Mesenteric fat pad (tissue), 1 donor: ENCODE data around the gene OSGEPL1. TPM values are rescaled to one million over a fixed set of nuclear protein-coding genes. Genes with fewer than 3 reads are reported as not detected.
"Not testable (repeated sequence)": the region's sequence is repeated elsewhere in the genome, so short reads cannot be mapped to it uniquely, and the experiment has no call there.

ENCODE experiments used
- DNase-seq: peaks from one replicate; pipeline ENCODE4 v3.0.0-alpha.2; 2020; ENCODE audit warnings: low spot score
- total RNA-seq: library from RNA; stranded (reverse); fragmentation: NEBNext Ultra II Directional; extraction: Animal tissue kit (Norgen Biotek cat#: 25700); gene quantifications from one replicate; pipeline ENCODE4 v1.2.1, GENCODE V29; 2021
- donor health status: DM: yes; HTN: yes; CAD: no.

Gene OSGEPL1
- total RNA-seq, 1 donor from 2014 or later, result 3.9 TPM

- no peak for DNase-seq
These were observed 11.4 kb downstream of the OSGEPL1 start for GRCh38 chr2:189751080-189751658.

GRCh38 chr2:189729430-189729829, 33.2 kb downstream of the OSGEPL1 start:
- no peak for DNase-seq

DNA sequence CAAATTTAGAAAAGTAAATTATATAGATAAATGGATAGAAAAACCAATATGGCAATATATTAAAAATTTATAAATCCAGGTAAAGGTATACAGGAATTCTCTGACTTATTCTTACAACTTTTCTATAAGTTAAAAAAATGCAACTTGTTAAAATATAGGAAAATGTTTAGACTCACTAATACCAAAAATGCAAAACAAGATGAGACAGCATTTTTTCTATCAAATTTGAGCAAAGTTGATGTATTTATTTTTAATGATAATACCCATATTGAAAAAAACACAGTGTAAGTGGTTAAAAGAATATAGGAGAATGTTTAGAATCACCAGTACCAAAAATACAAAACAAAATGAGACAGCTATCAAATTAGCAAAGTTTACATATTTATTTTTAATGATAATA, 35.7 kb downstream of the OSGEPL1 start:
- DNase-seq, result no peak

GRCh38 chr2:189726271-189726670, 36.3 kb downstream of the OSGEPL1 start:
- no peak for DNase-seq

GRCh38 chr2:189723192-189723591, 39.4 kb downstream of the OSGEPL1 start:
- no peak for DNase-seq

- no peak for DNase-seq
These were observed 43.0 kb downstream of the OSGEPL1 start for GRCh38 chr2:189719571-189719970.

DNA sequence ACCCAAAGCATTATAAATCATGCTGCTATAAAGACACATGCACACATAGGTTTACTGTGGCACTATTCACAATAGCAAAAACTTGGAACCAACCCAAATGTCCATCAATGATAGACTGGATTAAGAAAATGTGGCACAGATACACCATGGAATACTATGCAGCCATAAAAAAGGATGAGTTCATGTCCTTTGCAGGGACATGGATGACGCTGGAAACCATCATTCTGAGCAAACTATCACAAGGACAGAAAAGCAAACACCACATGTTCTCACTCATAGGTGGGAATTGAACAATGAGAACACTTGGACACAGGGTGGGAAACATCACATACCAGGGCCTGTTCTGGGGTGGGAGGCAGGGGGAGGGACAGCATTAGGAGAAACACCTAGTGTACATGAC, 45.0 kb downstream of the OSGEPL1 start:
- not testable (repeated sequence) for DNase-seq

DNA sequence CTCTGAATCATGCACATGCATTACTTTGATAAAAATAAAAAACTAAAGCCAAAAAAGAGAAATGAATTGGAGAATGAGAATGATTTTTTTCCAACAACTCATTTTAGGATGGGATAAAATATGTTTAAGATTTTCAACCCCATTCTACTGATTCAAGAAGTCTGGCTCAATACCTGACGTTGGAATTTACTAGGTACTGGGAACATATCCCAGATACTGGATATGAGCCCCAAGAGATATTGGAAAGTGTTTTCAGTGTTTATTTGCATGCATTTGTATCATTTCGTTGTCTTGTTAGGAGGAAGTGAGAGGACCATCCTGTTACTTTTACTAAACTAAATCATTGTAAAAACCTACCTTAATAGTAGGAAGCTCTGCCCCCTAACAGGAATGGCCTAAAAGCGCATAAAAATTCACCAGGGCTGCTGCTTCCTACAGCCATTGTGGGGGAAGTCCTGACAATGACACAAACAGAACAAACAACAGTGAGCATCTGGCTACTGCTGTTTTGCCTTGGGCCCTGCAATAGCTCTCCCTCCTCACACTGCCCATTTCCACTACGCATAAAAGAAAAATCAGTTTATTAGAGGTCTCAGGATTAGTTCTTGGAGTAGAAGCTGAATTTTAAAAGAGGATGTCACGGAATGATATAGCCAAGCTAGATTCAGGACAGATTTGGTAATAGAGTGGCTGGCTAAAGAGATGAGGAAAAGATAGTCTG, 52.9 kb downstream of the OSGEPL1 start:
- no peak for DNase-seq

DNA sequence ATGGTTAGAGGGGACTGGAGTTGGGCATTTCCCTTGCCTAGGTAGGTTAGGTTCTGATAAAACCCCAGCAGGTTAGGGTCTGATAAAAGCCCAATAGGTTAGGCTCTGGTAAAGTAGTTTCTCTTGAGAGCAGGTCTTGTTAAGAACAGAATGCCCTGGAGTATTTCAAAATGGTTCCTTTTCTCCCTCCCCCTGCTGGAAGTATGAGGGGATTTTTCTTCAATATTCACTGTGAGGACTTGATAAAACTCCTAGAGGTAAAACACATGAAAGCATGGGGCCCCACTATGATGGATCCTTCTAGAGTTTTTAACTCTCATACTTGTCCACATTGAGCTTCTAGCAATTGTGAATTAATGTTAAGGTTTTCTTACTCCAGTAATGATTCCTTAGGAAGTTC, 60.5 kb downstream of the OSGEPL1 start:
- DNase-seq, result no peak

DNA sequence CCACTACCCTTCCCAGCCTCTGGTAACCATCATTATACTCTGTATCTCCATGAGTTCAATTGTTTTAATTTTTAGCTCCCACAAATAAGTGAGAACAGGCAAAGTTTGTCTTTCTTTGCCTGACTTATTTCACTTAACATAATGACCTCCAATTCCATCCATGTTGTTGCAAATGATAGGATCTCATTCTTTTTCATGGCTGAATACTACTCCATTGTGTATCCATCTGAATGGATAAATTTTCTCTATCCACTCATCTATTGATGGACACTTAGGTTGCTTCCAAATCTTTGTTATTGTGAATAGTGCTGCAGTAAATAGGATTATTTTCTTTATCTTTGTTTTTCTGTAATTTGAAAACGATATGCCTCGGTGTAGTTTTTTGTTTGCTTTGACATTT, 61.9 kb downstream of the OSGEPL1 start:
- DNase-seq, result no peak

DNA sequence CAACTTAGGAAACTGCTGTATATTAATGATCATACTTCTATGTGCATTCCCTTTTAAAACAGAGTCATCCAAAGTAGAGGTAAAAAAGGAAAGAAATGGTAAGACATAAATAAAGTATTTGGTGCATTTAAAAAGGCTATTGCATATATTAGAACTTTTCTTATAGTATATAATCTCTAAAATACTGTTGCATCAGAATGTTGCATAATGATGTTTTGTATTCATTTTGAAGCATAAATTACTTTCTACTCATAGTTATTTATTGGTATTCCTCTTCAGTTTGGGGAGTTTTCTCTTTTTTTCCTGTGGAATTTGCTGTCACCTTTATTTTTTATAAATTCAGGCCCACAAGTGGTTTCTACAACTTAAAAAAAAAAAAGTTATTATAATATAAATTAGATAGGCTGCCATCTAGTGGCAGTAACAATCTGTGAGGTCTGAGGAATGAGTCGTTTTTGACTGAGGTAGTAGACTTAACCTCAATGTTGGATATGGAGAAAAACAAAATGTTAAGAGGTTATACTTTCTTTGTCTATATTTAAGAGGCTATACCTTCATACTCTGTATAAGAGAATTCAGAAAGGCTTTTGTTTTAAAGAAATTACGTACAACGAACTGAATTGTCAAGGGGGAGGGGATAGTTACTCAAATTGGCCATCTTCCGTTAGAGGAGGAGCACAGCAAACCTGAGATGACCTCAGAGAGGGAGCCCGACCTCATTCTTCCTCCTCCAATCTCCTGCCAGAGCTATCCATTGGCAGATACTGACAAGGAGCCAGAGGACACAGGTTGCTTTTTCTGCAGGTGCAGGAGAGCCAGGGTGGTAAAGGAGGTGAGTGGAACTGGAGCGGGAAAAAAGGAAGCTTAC, 64.3 kb downstream of the OSGEPL1 start:
- no peak for DNase-seq

Other genes starting within 250 kb of the OSGEPL1 start
- 48.5 TPM for gene SLC40A1, start 182.0 kb downstream of the OSGEPL1 start, total RNA-seq
- gene ASNSD1, start 101.3 kb downstream of the OSGEPL1 start, total RNA-seq, result 36.5 TPM
- 6.6 TPM for gene ANKAR, start 88.1 kb downstream of the OSGEPL1 start, total RNA-seq
- 63.7 TPM for gene ORMDL1, start 21.5 kb upstream of the OSGEPL1 start, total RNA-seq
- 25.6 TPM for gene PMS1, start 21.7 kb upstream of the OSGEPL1 start, total RNA-seq